Pancreas (tissue), 10 donors: ENCODE measurements around the gene DNAAF5. TPM values are rescaled to one million over a fixed set of nuclear protein-coding genes. Genes with fewer than 3 reads are reported as not detected.

ENCODE experiments used
- ATAC-seq, 4 donors: fragments of 200-7000 bp; cut with Tn5 transposase; one replicate each; pipeline versions ENCODE4 v1.8.0 to v1.9.1; 2020; ENCODE audit warnings: mild to moderate bottlenecking in 4 of 4, moderate library complexity in 4 of 4
- DNase-seq, 6 donors: peaks; one replicate each; pipeline ENCODE4 v3.0.0-alpha.2; 2020
- FAIRE-seq: peaks from 2 replicates; lab custom pipeline; 2012; peaks lifted over from hg19 to GRCh38; lab: Jason Lieb, UNC
- H3K27ac ChIP-seq, 4 donors: fragments of 200-600 bp; sonication (generic); 1 replicate in 3 of 4; 2 replicates in 1 of 4; pipeline versions ENCODE4 v1.5.0 to v1.8.0; 2020
- H3K27me3 ChIP-seq, 4 donors: fragments of 200-600 bp; one replicate each; pipeline ENCODE4 v1.8.0; 2021
- H3K36me3 ChIP-seq, 3 donors: fragments of 200-600 bp; sonication (generic) in 1 of 3; one replicate each; pipeline versions ENCODE4 v1.5.0 to v1.8.0; 2020 to 2021
- H3K4me1 ChIP-seq, 3 donors: fragments of 200-600 bp; one replicate each; pipeline ENCODE4 v1.8.0; 2021
- H3K4me3 ChIP-seq, 4 donors: fragments of 200-600 bp; sonication (generic) in 2 of 4; one replicate each; pipeline versions ENCODE4 v1.5.0 to v1.8.0; 2020 to 2021
- H3K9me3 ChIP-seq, 4 donors: fragments of 200-600 bp; one replicate each; pipeline ENCODE4 v1.8.0; 2021
- CTCF ChIP-seq, 4 donors: fragments of 200-600 bp; sonication (generic) in 3 of 4; IDR thresholded peaks; one replicate each; pipeline versions ENCODE4 v1.5.0 to v1.8.0; 2021; ENCODE audit warnings: antibody characterized with exemption in 4 of 4
- WGBS, 2 donors: extraction: QIAGEN DNeasy Blood & Tissue Kit; methylation state at CpG; one replicate each; pipeline ENCODE4 v1.1.7; 2013; 5-methylcytosine and 5-hydroxymethylcytosine counted together
- intact Hi-C, 3 donors: fragments of 100-400 bp; cut with DNase I; formaldehyde crosslinking; loops; one replicate each; pipeline versions ENCODE4 v1.11.1 to v1.14.2; 2022
- polyA plus RNA-seq, 2 donors: library from polyadenylated mRNA; stranded (reverse); fragments of 200-250 nt; gene quantifications; one replicate each; pipeline ENCODE4 v1.2.3, GENCODE V29; 2013
- total RNA-seq, 6 donors: library from RNA; stranded (reverse); fragmentation: NEBNext Ultra II Directional in 4 of 6; extraction: Animal tissue kit (Norgen Biotek cat#: 25700) in 4 of 6; gene quantifications; one replicate each; pipeline versions ENCODE4 v1.2.1 to v1.2.4, GENCODE V29; 2021 to 2023
- donor health status: healthy with polysubstance abuse.
- donor health status: DM: no; HTN: no; CAD: no; lungs with moderate emphysema.
- donor health status: DM: no; HTN: no; CAD: no.
- donor health status: control.
- donor health status: control.
- donor health status: Bipolar disorder and iron deficiency.
- donor health status: DM: yes; HTN: yes; CAD: no.
- donor health status: DM: no; HTN: no; CAD: no.
- donor health status: DM: no; HTN: no; CAD: no.
- donor health status: DM: yes; HTN: yes; CAD: no.

DNAAF5 gene
- total and polyA plus RNA-seq, 8 donors, result 7.7 to 16.6 (median 11.8) TPM

- FAIRE-seq (no peak), ATAC-seq (peak; percentile 90 to 94 (median 94)), DNase-seq (peak; percentile 84 to 95 (median 92))
- H3K4me3 ChIP-seq, result no peak overlapping the region
- 12 to 15% methylated on average over 24 of the region's 24 CpGs for WGBS, 2 donors
- H3K9me3 ChIP-seq, result no peaks in the 10 kb centered on the region
- H3K4me1 ChIP-seq, result peaks cover 20 to 23% (median 21%) of the 10 kb centered on the region in 3 donors
- H3K36me3 ChIP-seq, result no peaks in the 10 kb centered on the region
- no peak for TF ChIP-seq CTCF (IDR thresholded peaks at IDR 0.05)
- intact Hi-C loops, result loop anchor here in 2 of 3 donors (5.0 kb wide), 1 partner anchor 449 kb away; no protein-coding TSS in a partner anchor
- H3K27ac ChIP-seq, result peak overlapping the region; percentile 49 to 82 (median 79)
- H3K27me3 ChIP-seq, result no peaks in the 10 kb centered on the region
These were observed 44.9 kb downstream of the DNAAF5 start for GRCh38 chr7:771234-772004.

GRCh38 chr7:772005-772294 is 45.5 kb downstream of the DNAAF5 start:
- no peak for TF ChIP-seq CTCF (IDR thresholded peaks at IDR 0.05)
- DNase-seq (peak in 1 of 6 donors; percentile 58), FAIRE-seq (no peak), ATAC-seq (no peak)
- intact Hi-C loops, result loop anchor here in 2 of 3 donors (5.0 kb wide), 1 partner anchor 450 kb away; no protein-coding TSS in a partner anchor
- Histone ChIP-seq H3K27ac (peak overlapping the region; percentile 49 to 82 (median 79)), H3K9me3 (no peaks in the 10 kb centered on the region), H3K4me1 (peaks cover 20 to 23% (median 21%) of the 10 kb centered on the region in 3 donors), H3K27me3 (no peaks in the 10 kb centered on the region), H3K36me3 (no peaks in the 10 kb centered on the region), H3K4me3 (no peak overlapping the region)
- 89 to 90% methylated on average over 11 of the region's 11 CpGs for WGBS, 2 donors

DNA sequence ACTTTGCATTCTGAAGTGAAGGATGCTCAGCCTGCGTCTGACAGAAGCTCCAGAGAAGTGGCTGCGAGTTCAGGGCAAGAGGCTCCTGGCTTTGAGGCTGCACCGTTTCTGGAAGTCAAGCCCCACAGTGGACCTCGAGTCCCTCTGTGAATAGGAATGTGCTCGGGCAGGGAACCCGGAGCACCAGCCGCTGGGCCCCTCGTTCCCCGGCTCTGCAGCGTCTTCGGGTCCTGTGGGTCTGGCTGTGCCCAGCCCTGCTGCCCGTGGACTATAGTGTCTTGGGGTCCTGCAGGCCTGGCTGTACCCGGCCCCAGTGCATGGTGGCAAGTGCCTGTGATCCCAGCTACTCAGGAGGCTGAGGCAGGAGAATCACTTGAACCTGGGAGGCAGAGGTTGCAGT is 45.9 kb downstream of the DNAAF5 start:
- DNase-seq (peak in 1 of 6 donors; percentile 64), ATAC-seq (no peak), FAIRE-seq (no peak)
- intact Hi-C loops, result loop anchor here in 2 of 3 donors (5.0 kb wide), 1 partner anchor 450 kb away; no protein-coding TSS in a partner anchor
- TF ChIP-seq CTCF (IDR thresholded peaks at IDR 0.05), result no peak
- no peak overlapping the region for H3K4me3 ChIP-seq
- no peaks in the 10 kb centered on the region for H3K27me3 ChIP-seq
- no peaks in the 10 kb centered on the region for H3K9me3 ChIP-seq
- H3K27ac ChIP-seq, result no peak overlapping the region
- peaks cover 20 to 23% (median 21%) of the 10 kb centered on the region in 3 donors for H3K4me1 ChIP-seq
- 90 to 94% methylated on average over 13 of the region's 13 CpGs for WGBS, 2 donors
- H3K36me3 ChIP-seq, result no peaks in the 10 kb centered on the region

DNA sequence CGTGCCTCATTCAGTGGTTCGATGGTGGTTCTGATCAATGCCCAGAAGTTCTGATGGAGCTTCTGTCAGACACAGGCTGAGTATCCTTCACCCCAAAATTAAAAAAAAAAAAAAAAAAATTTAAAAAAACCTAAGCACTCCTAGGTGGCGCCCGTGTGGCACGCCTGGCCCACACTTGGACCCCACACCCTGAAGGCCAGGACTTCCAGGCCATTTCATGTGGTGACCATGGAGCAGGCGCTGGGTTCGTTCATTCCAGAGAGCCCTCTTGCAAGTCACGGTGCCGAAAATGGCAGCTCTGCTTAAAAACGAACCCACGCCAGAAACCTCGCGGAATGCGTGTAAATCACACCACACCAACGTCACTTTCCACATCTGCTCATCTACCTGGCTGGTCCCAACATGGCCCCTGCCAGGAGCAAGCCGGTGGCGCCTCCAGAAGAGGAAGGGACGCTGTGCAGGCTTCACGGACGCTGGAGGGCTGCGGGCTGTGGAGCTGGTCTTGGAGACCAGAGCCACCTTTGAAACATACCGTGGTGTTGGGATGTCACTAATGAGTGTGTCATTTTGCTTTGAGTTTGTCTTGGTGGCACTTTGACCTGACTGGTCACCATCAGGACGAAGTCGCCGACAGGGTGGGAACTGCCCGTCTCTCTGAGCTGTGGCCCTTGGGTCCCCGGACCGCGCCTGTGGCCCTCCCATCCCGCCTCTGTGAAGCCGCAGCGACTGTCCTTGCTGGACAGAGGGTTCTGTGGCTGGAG is 46.5 kb downstream of the DNAAF5 start:
- peaks cover 0 to 1% (median 0%) of the 10 kb centered on the region in 3 donors for H3K36me3 ChIP-seq
- H3K27ac ChIP-seq, result no peak overlapping the region
- H3K27me3 ChIP-seq, result no peaks in the 10 kb centered on the region
- ATAC-seq, result no peak
- intact Hi-C loops, result loop anchor here in 2 of 3 donors (5.0 kb wide), 1 partner anchor 451 kb away; no protein-coding TSS in a partner anchor
- WGBS, 2 donors, result 94 to 97% methylated on average over 32 of the region's 32 CpGs
- H3K4me1 ChIP-seq, result peaks cover 20 to 23% (median 21%) of the 10 kb centered on the region in 3 donors
- no peak for TF ChIP-seq CTCF (IDR thresholded peaks at IDR 0.05)
- no peaks in the 10 kb centered on the region for H3K9me3 ChIP-seq
- H3K4me3 ChIP-seq, result no peak overlapping the region
- no peak for FAIRE-seq
- peak in 1 of 6 donors; percentile 53 for DNase-seq
